HCT116 (cell line): Measurements from ENCODE around the gene NMB.

Source experiments
- CEBPB ChIP-seq: IDR thresholded peaks from 2 replicates; pipeline ENCODE4 v1.6.1; 2012; ENCODE audit warnings: low read depth
- CTCF ChIP-seq, 3 experiments: fragments of 200-600 bp in 1 of 3; sonication (generic) in 1 of 3; IDR thresholded peaks in 2 of 3; conservative IDR thresholded peaks in 1 of 3; 2 replicates each; pipeline ENCODE4 v1.5.1; 2012 to 2017; ENCODE audit warnings: low read depth in 2 of 3, low read length in 2 of 3, antibody characterized with exemption in 1 of 3, borderline replicate concordance in 1 of 3, control low read depth in 1 of 3, mild to moderate bottlenecking in 1 of 3, mixed read lengths in 1 of 3, mixed run types in 1 of 3, moderate library complexity in 1 of 3; ENCODE audit not compliant: insufficient read depth in 1 of 3
- EGR1 ChIP-seq: IDR thresholded peaks from 2 replicates; pipeline ENCODE4 v1.6.1; 2012; ENCODE audit warnings: low read depth
- EZH2 ChIP-seq: fragments of 200-600 bp; sonication (generic); IDR thresholded peaks from 2 replicates; pipeline ENCODE4 v1.6.1; 2017; ENCODE audit warnings: antibody characterized with exemption, mixed run types
- EZH2phosphoT487 ChIP-seq: fragments of 200-600 bp; IDR thresholded peaks from 2 replicates; pipeline ENCODE4 v1.6.1; 2018; ENCODE audit warnings: antibody characterized with exemption, borderline replicate concordance
- JUND ChIP-seq: IDR thresholded peaks from 2 replicates; pipeline ENCODE4 v1.6.1; 2012
- POLR2A ChIP-seq: IDR thresholded peaks from 2 replicates; pipeline ENCODE4 v1.7.0; 2011; ENCODE audit warnings: borderline replicate concordance; ENCODE audit not compliant: insufficient read depth, insufficient read length; ENCODE audit errors: extremely low read depth
- POLR2AphosphoS5 ChIP-seq: IDR thresholded peaks from 2 replicates; pipeline ENCODE4 v1.6.1; 2011; ENCODE audit warnings: mild to moderate bottlenecking, low read depth, low read length, moderate library complexity
- RAD21 ChIP-seq: IDR thresholded peaks from 2 replicates; pipeline ENCODE4 v1.6.1; 2012; ENCODE audit warnings: low read depth, mild to moderate bottlenecking
- REST ChIP-seq: IDR thresholded peaks from 2 replicates; pipeline ENCODE4 v1.6.1; 2012; ENCODE audit warnings: low read depth
- TCF7L2 ChIP-seq: IDR thresholded peaks from 2 replicates; pipeline ENCODE4 v1.7.0; 2011; ENCODE audit warnings: borderline replicate concordance, inconsistent platforms; ENCODE audit not compliant: insufficient read depth, insufficient read length; ENCODE audit errors: extremely low read depth
- YY1 ChIP-seq: IDR thresholded peaks from 2 replicates; pipeline ENCODE4 v1.6.1; 2011; ENCODE audit warnings: low read length, low read depth, moderate library complexity, mild to moderate bottlenecking; ENCODE audit not compliant: insufficient replicate concordance; ENCODE audit errors: extremely low read depth
- ZNF274 ChIP-seq: fragments of 200-500 bp; sonication (Bioruptor generic); IDR thresholded peaks from 2 replicates; pipeline ENCODE4 v1.6.1; 2014; ENCODE audit warnings: mild to moderate bottlenecking, low read depth, low read length, inconsistent platforms

- TF ChIP-seq POLR2A (no peak), CTCF (IDR thresholded peaks at IDR 0.05 in 2 of 3, conservative IDR thresholded peaks at IDR 0.05 in 1 of 3; ENCODE audit: borderline replicate concordance in 1 of 3, insufficient read depth in 1 of 3, low read depth in 2 of 3, low read length in 2 of 3) (no peak), REST (no peak), POLR2AphosphoS5 (no peak), EZH2phosphoT487 (no peak), JUND (no peak), EGR1 (no peak), TCF7L2 (no peak), EZH2 (no peak), ZNF274 (no peak), RAD21 (no peak), YY1 (no peak), CEBPB (no peak)
These were observed 32.9 kb downstream of the NMB start for GRCh38 chr15:84625123-84625522.
